ENCODE measurements around the gene IL17RC. TPM values are rescaled to one million over a fixed set of nuclear protein-coding genes. Genes with fewer than 3 reads are reported as not detected.

IL17RC gene
- total and polyA plus RNA-seq, 2 of the 8 experiments (the other 6 are each of a cell fraction or from before 2014, with no cell fraction given) = 11.8 to 13.0 TPM

GRCh38 chr3:9933561-9934234 is 16.8 kb downstream of the IL17RC start, which contains the start of gene CRELD1:
Gene CRELD1, plus strand, starts transcription at chr3:9933834. Its CDS starts 605 bp downstream, at chr3:9934439.
- Histone ChIP-seq H2BK20ac (ENCODE audit: low read length) (no peak within 1 kb of the TSS), H4K8ac (ENCODE audit: extremely low read depth, insufficient read depth, low read length) (peak within 1 kb of the TSS; percentile 99), H2AK5ac (ENCODE audit: low read depth, low read length) (no peak within 1 kb of the TSS), H3K14ac (ENCODE audit: insufficient read length) (no peak within 1 kb of the TSS), H3K4me2 (ENCODE audit: insufficient read depth in 1 of 2, low read depth in 2 of 2, low read length in 2 of 2) (peak within 1 kb of the TSS; percentile 77 to 90), H3K79me2 (ENCODE audit: control insufficient read depth in 1 of 2, insufficient read depth in 2 of 2, low read length in 2 of 2) (no peaks in the 10 kb centered on the region), H3K36me3 (ENCODE audit: control insufficient read depth in 2 of 4, insufficient read depth in 4 of 4, low read length in 3 of 4) (no peaks in the 10 kb centered on the region), H2BK12ac (ENCODE audit: low read depth, low read length) (peak within 1 kb of the TSS; percentile 80), H2BK15ac (ENCODE audit: low read length) (peak within 1 kb of the TSS; percentile 97; the same call in 1 of the 2 replicates), H3K4me3 (ENCODE audit: extremely low read depth in 1 of 4, insufficient read depth in 2 of 4, low read depth in 3 of 4, low read length in 4 of 4) (peak within 1 kb of the TSS; percentile 62 to 78 (median 68)), H3K23me2 (ENCODE audit: low read depth, low read length) (peaks cover 13% of the 10 kb centered on the region; the same call in 1 of the 2 replicates), H4K91ac (replicated peaks; ENCODE audit: insufficient read length, low read length) (peak within 1 kb of the TSS; percentile 92), H4K5ac (ENCODE audit: insufficient read length, low read depth, low read length) (peak within 1 kb of the TSS; percentile 56), H3K27me3 (replicated peaks in 1 of 4; ENCODE audit: control insufficient read depth in 3 of 4, extremely low read depth in 1 of 4, insufficient read depth in 3 of 4, low read length in 3 of 4) (peaks cover 0 to 3% (median 0%) of the 10 kb centered on the region in 4 experiments; a peak in 1 of 7 replicates), H2BK120ac (replicated peaks; ENCODE audit: low read depth, low read length) (no peak within 1 kb of the TSS), H3K56ac (replicated peaks; ENCODE audit: insufficient read length, low read depth, low read length) (peak within 1 kb of the TSS; percentile 14), H2BK5ac (ENCODE audit: low read depth, low read length) (peak within 1 kb of the TSS; percentile 75), H3K4me1 (replicated peaks in 1 of 4; ENCODE audit: control insufficient read depth in 3 of 4, insufficient read depth in 4 of 4, low read length in 3 of 4) (peaks cover 0 to 10% (median 5%) of the 10 kb centered on the region in 4 experiments; a peak in 6 of 7 replicates), H3K4ac (replicated peaks; ENCODE audit: insufficient read length, low read depth, low read length) (peak within 1 kb of the TSS; percentile 80), H3K18ac (ENCODE audit: extremely low read depth, low read length) (peak within 1 kb of the TSS; percentile 96), H3K9me3 (ENCODE audit: insufficient read depth in 2 of 2, low read depth in 1 of 2, low read length in 1 of 2) (no peaks in the 10 kb centered on the region), H3K79me1 (ENCODE audit: low read depth, low read length) (no peaks in the 10 kb centered on the region), H3K27ac (ENCODE audit: low read depth, low read length) (peak within 1 kb of the TSS; percentile 61; the same call in 1 of the 2 replicates), H4K20me1 (replicated peaks in 1 of 2; ENCODE audit: control insufficient read depth in 1 of 2, insufficient read depth in 2 of 2, low read length in 2 of 2) (no peaks in the 10 kb centered on the region), H3K23ac (ENCODE audit: insufficient read length) (no peak within 1 kb of the TSS), H2AFZ (ENCODE audit: low read length) (peak within 1 kb of the TSS; percentile 79; the same call in 1 of the 2 replicates), H3K9ac (replicated peaks in 1 of 4; ENCODE audit: extremely low read depth in 1 of 4, low read depth in 3 of 4, low read length in 3 of 4) (peak within 1 kb of the TSS; percentile 69 to 83 (median 80))
- POLR2A ChIA-PET (ENCODE audit: partially characterized antibody) = interaction anchor here (0.5 to 5.9 kb wide), 19 partner anchors 9 to 141 kb away, joined by 3 to 43 read pairs (median 5); partner anchors contain the start of genes ARPC4, EMC3, IL17RC and PRRT3
- 4% methylated on average over 42 of the region's 50 CpGs; no CpG with 5 or more reads in 1 of the 2 experiments for WGBS, 2 experiments (ENCODE audit: extremely low coverage in 1 of 2, insufficient coverage in 1 of 2, insufficient read length in 1 of 2, insufficient replicate concordance in 2 of 2, low coverage in 1 of 2, low lambda C conversion rate in 2 of 2, missing lambda C conversion rate in 1 of 2)
- FAIRE-seq = no peak
- DNase-seq (ENCODE audit: low read depth in 1 of 2, low spot score in 2 of 2) = peak in 1 of 2 experiments; percentile 98
- CTCF ChIA-PET (ENCODE audit: partially characterized antibody) = interaction anchor here (0.7 to 7.5 kb wide), 18 partner anchors 12 to 134 kb away, joined by 3 to 86 read pairs (median 5); partner anchors contain the start of genes EMC3, IL17RC, JAGN1 and PRRT3
- TF ChIP-seq TBP (IDR thresholded peaks at IDR 0.05; ENCODE audit: low read depth, low read length) (peak; percentile 58; the same call in 1 of the 2 replicates), JUND (IDR thresholded peaks at IDR 0.05; ENCODE audit: low read length) (peak; percentile 60; the same call in 1 of the 2 replicates), KDM4A (IDR thresholded peaks at IDR 0.05; ENCODE audit: low read depth, low read length, severe bottlenecking) (peak; percentile 76), POU5F1 (IDR thresholded peaks at IDR 0.05; ENCODE audit: low read depth, low read length) (no peak), TAF7 (optimal IDR thresholded peaks at IDR 0.05; ENCODE audit: borderline replicate concordance, low read depth, low read length) (no peak), JUN (IDR thresholded peaks at IDR 0.05; ENCODE audit: low read depth, low read length) (no peak), SP4 (IDR thresholded peaks at IDR 0.05; ENCODE audit: low read length) (no peak), CBX8 (IDR thresholded peaks at IDR 0.05; ENCODE audit: borderline replicate concordance, low read depth, low read length) (no peak), RXRA (IDR thresholded peaks at IDR 0.05; ENCODE audit: insufficient read depth, low read depth, low read length) (no peak), GABPA (IDR thresholded peaks at IDR 0.05; ENCODE audit: borderline replicate concordance, insufficient read depth, low read length) (no peak), TAF1 (IDR thresholded peaks at IDR 0.05; ENCODE audit: low read depth, low read length) (peak; percentile 48; the same call in 1 of the 2 replicates), CREB1 (IDR thresholded peaks at IDR 0.05) (peak; percentile 87)
